Measurements from ENCODE around the gene PXDN. TPM values are rescaled to one million over a fixed set of nuclear protein-coding genes. Genes with fewer than 3 reads are reported as not detected.

PXDN gene
- total and polyA plus RNA-seq, 2 of the 4 experiments (the other 2 are of a cell fraction), result 153 to 332 TPM

DNA sequence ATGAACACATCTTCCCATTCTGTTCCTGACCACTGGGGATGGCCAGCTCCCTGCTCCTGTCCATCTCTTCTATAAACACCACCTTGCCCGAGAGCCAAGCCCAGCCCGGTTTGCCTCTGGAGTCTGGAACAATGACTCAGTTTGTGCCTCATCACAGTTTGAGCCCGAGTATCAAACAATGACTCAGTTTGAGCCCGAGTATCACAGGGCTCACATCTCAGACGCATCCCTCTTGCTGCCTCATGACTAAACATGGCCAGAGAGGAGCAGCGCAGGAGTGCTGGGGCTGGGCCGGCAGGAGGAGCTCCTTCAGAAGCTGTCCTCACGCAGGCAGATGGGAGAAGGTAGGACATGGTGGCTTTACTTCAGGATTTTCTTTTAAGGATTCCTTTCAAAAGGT lies 68.7 kb downstream of the PXDN start (continued):
- peak; percentile 60 for TF ChIP-seq MAFK (IDR thresholded peaks at IDR 0.05; ENCODE audit: low read depth, low read length)

DNA sequence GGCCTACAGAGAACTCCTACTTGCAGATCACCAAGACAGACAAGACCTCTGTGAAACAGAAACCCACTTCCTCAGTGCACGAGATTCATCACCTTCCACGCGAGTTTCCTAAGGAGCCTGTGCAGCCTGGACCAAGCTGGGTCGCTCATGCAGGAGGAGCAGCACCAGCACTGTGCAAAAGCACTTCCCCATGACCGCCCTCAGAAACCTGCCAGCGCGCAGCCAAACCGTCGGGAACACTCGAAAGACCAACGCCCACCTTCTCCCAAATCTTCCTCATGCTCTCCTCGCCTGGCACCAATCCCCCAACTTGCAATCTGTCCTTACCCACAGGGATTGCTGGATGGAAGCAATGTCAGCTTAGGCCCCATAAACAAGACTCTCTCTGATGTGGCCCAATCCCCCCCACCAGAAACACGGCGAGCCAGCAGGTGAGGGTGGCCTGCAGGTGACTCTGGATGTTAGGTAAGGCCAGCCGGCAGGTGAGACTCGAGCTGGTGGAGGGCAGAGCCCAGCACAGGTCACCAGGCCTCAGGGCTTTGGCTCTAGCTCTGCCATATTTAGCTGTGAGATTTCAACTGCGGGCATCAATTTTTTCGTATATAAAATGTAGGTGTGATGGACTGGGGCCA lies 69.4 kb downstream of the PXDN start:
- H3K9me3 ChIP-seq (ENCODE audit: control insufficient read depth, insufficient read depth, low read length), result no peaks in the 10 kb centered on the region
- BruUV-seq (replicated peaks), result no TSS peak
- H4K5ac ChIP-seq (ENCODE audit: low read depth, low read length), result no peak overlapping the region
- intact Hi-C loops (cut with micrococcal nuclease), result loop anchor here (1.0 kb wide), 6 partner anchors 21 to 142 kb away; no protein-coding TSS in a partner anchor
- no peak overlapping the region for H2BK120ac ChIP-seq (ENCODE audit: low read depth, low read length)
- H3K4me3 ChIP-seq (ENCODE audit: insufficient read depth, low read depth, low read length), result no peak overlapping the region
- no peak overlapping the region; the same call in 1 of the 2 replicates for H3K27ac ChIP-seq (ENCODE audit: insufficient read depth, low read length)
- TF ChIP-seq MXI1 (IDR thresholded peaks at IDR 0.05; ENCODE audit: borderline replicate concordance, low read depth, low read length) (no peak), MAFK (IDR thresholded peaks at IDR 0.05; ENCODE audit: low read depth, low read length) (no peak), SMC3 (IDR thresholded peaks at IDR 0.05; ENCODE audit: low read depth, low read length) (no peak), RFX5 (IDR thresholded peaks at IDR 0.05; ENCODE audit: low read depth, low read length) (no peak)
- H2BK20ac ChIP-seq (ENCODE audit: low read depth, low read length), result no peak overlapping the region
- no peak overlapping the region for H3K4me2 ChIP-seq (ENCODE audit: low read depth, low read length)
- peaks cover 76% of the 10 kb centered on the region for H3K36me3 ChIP-seq (ENCODE audit: control insufficient read depth, insufficient read depth, low read length)
- DNase-seq, result no peak
- ChIA-PET POLR2A (ENCODE audit: unreplicated experiment) (no interaction called here), CTCF (interaction anchor here (0.5 to 1.9 kb wide), 11 partner anchors 14 to 142 kb away, joined by 3 to 10 read pairs (median 3); no protein-coding TSS in a partner anchor)
- H3K4me1 ChIP-seq (ENCODE audit: control insufficient read depth, insufficient read depth, low read length), result peaks cover 9% of the 10 kb centered on the region
- H2AK9ac ChIP-seq (replicated peaks; ENCODE audit: low read depth, low read length, poor library complexity), result no peak overlapping the region
- ATAC-seq (ENCODE audit: low read depth), result no peak
- H2AK5ac ChIP-seq (ENCODE audit: low read depth, low read length), result peak overlapping the region; percentile 38
- H3K9me1 ChIP-seq (ENCODE audit: insufficient read depth, low read length), result peaks cover 16% of the 10 kb centered on the region
- H3K56ac ChIP-seq (ENCODE audit: extremely low read depth, insufficient read depth, low read length), result no peak overlapping the region
- peak overlapping the region; percentile 41 for H2BK5ac ChIP-seq (ENCODE audit: low read depth, low read length, poor library complexity, severe bottlenecking)
- WGBS, 2 experiments (ENCODE audit: extremely low coverage in 2 of 2, insufficient read length in 1 of 2), result 98% methylated on average over 11 of the region's 18 CpGs; no CpG with 5 or more reads in 1 of the 2 experiments
- H3K14ac ChIP-seq (replicated peaks; ENCODE audit: low read depth, low read length), result 0 out of 2 replicates have a peak overlapping the region, but pooled peaks have one; percentile 30
- in situ Hi-C loops (cut with MboI; ENCODE audit: low sequenced_read_pairs), result loop anchor here (5.0 kb wide), 1 partner anchor 72 kb away; no protein-coding TSS in a partner anchor
- no peak overlapping the region for H4K8ac ChIP-seq (ENCODE audit: low read depth in 2 of 2, low read length in 2 of 2)
- H3K27me3 ChIP-seq (ENCODE audit: control insufficient read depth, insufficient read depth, low read length), result no peaks in the 10 kb centered on the region
- H3K4ac ChIP-seq (ENCODE audit: low read depth, low read length), result peak overlapping the region; percentile 49; the same call in 1 of the 2 replicates
- H2BK15ac ChIP-seq (ENCODE audit: low read depth, low read length), result no peak overlapping the region
- no peak overlapping the region for H2AFZ ChIP-seq (replicated peaks; ENCODE audit: low read length, poor library complexity)
- peaks cover 44 to 85% of the 10 kb centered on the region in 2 experiments for H3K79me1 ChIP-seq (ENCODE audit: low read depth in 1 of 2, low read length in 2 of 2)
- peak overlapping the region; percentile 10 for H4K91ac ChIP-seq (ENCODE audit: insufficient read depth, low read depth, low read length)
- dilution Hi-C loops (cut with HindIII; ENCODE audit: low sequenced_read_pairs, unreplicated experiment), result no loop called here
- H3K9ac ChIP-seq (ENCODE audit: low read depth, low read length), result no peak overlapping the region
- H3K23ac ChIP-seq (ENCODE audit: low read depth, low read length), result no peak overlapping the region
- H4K20me1 ChIP-seq (ENCODE audit: insufficient read depth, low read length), result peaks cover 23% of the 10 kb centered on the region
- no peak overlapping the region for H3K18ac ChIP-seq (ENCODE audit: low read depth, low read length)
